HepG2 (cell line): ENCODE data around the gene CGB8. TPM values are rescaled to one million over a fixed set of nuclear protein-coding genes. Genes with fewer than 3 reads are reported as not detected.
"Not testable (repeated sequence)": the region's sequence is repeated elsewhere in the genome, so short reads cannot be mapped to it uniquely, and the experiment has no call there.

Source experiments
- ATAC-seq: fragments of 200-7000 bp; cut with Tn5 transposase; 3 replicates; pipeline ENCODE4 v1.9.1; 2020; ENCODE audit warnings: mild to moderate bottlenecking, moderate library complexity
- BruUV-seq: library from RNA; stranded (reverse); fragments of 400-500 nt; replicated peaks from 2 replicates; lab custom pipeline; 2021; lab: Mats Ljungman, UMichigan
- CTCF ChIA-PET: fragments of 300-600 bp; formaldehyde crosslinking; extraction: SDS; loops from one replicate; lab custom pipeline; 2021; ENCODE audit warnings: low total read pairs, inconsistent platforms, low intra/inter-chr PET ratio; lab: Yijun Ruan, JAX
- POLR2A ChIA-PET: fragments of 350-600 bp; sonication (Branson Sonifier 250); formaldehyde crosslinking; loops from one replicate; lab custom pipeline; 2020; ENCODE audit warnings: antibody characterized with exemption, inconsistent platforms; lab: Yijun Ruan, JAX
- DNase-seq: peaks from one replicate; pipeline ENCODE4 v3.0.0-alpha.2; 2015; ENCODE audit warnings: low spot score
- FAIRE-seq: peaks from 3 replicates; lab custom pipeline; 2011; peaks lifted over from hg19 to GRCh38; lab: Jason Lieb, UNC
- H2AFZ ChIP-seq: one replicate; pipeline ENCODE4 v1.6.1; 2011; ENCODE audit warnings: low read length, inconsistent platforms
- H3K27ac ChIP-seq: fragments of 300-600 bp; 3 replicates; pipeline ENCODE4 v1.8.0; 2011; ENCODE audit warnings: mixed run types, mild to moderate bottlenecking, mixed read lengths, low read length, inconsistent platforms; ENCODE audit not compliant: insufficient read depth; ENCODE audit errors: extremely low read length
- H3K27me3 ChIP-seq, 2 experiments: fragments of 200-600 bp in 1 of 2; 2 replicates in 1 of 2; 3 replicates in 1 of 2; pipeline versions ENCODE4 v1.6.0 to v1.8.0; 2011; ENCODE audit warnings: low read length in 2 of 2, mild to moderate bottlenecking in 2 of 2, moderate library complexity in 2 of 2, inconsistent platforms in 1 of 2; ENCODE audit not compliant: insufficient read depth in 2 of 2, control insufficient read depth in 1 of 2
- H3K36me3 ChIP-seq, 2 experiments: fragments of 200-600 bp in 1 of 2; replicated peaks in 1 of 2; 2 replicates in 1 of 2; 3 replicates in 1 of 2; pipeline versions ENCODE4 v1.5.1 to v1.8.0; 2011; ENCODE audit warnings: low read length in 2 of 2, inconsistent platforms in 1 of 2; ENCODE audit not compliant: insufficient read depth in 2 of 2, control insufficient read depth in 1 of 2
- H3K4me1 ChIP-seq: 2 replicates; pipeline ENCODE4 v1.5.1; 2012; ENCODE audit warnings: low read length, inconsistent platforms; ENCODE audit not compliant: insufficient read depth
- H3K4me2 ChIP-seq: 2 replicates; pipeline ENCODE4 v1.6.0; 2011; ENCODE audit warnings: low read depth, low read length, inconsistent platforms
- H3K4me3 ChIP-seq, 3 experiments: fragments of 200-600 bp in 1 of 3; sonication (generic), shearing (Covaris generic) in 1 of 3; replicated peaks in 1 of 3; 2 replicates each; pipeline ENCODE4 v1.5.1; 2011 to 2016; ENCODE audit warnings: low read length in 3 of 3, inconsistent platforms in 2 of 3, low read depth in 2 of 3, mild to moderate bottlenecking in 2 of 3, control low read depth in 1 of 3, mixed read lengths in 1 of 3; ENCODE audit not compliant: insufficient read depth in 1 of 3
- H3K79me2 ChIP-seq: one replicate; pipeline ENCODE4 v1.6.1; 2011; ENCODE audit warnings: low read length, inconsistent platforms; ENCODE audit not compliant: insufficient read depth
- H3K9ac ChIP-seq: 2 replicates; pipeline ENCODE4 v1.6.0; 2011; ENCODE audit warnings: mild to moderate bottlenecking, low read depth, low read length, inconsistent platforms; ENCODE audit not compliant: insufficient read depth
- H3K9me3 ChIP-seq: 2 replicates; pipeline ENCODE4 v1.5.1; 2012; ENCODE audit warnings: mild to moderate bottlenecking, low read length
- H4K20me1 ChIP-seq: 2 replicates; pipeline ENCODE4 v1.6.0; 2011; ENCODE audit warnings: inconsistent platforms, mild to moderate bottlenecking, low read length, moderate library complexity; ENCODE audit not compliant: insufficient read depth
- ATRX ChIP-seq: sonication (generic); formaldehyde crosslinking; IDR thresholded peaks from 2 replicates; pipeline ENCODE4 v1.4.0; 2020; ENCODE audit warnings: missing genetic modification reagents, borderline replicate concordance
- ETV5 ChIP-seq: IDR thresholded peaks from 2 replicates; pipeline ENCODE4 v1.6.1; 2018; ENCODE audit warnings: missing biosample characterization, missing genetic modification reagents, inconsistent platforms, borderline replicate concordance
- SPEN ChIP-seq: sonication (generic); formaldehyde crosslinking; IDR thresholded peaks from 2 replicates; pipeline ENCODE4 v1.5.1; 2020; ENCODE audit warnings: low read depth, mild to moderate bottlenecking, missing genetic modification reagents
- ZFX ChIP-seq: sonication (generic); formaldehyde crosslinking; IDR thresholded peaks from 2 replicates; pipeline ENCODE4 v1.4.0; 2020; ENCODE audit warnings: mild to moderate bottlenecking, low read depth, missing genetic modification reagents, moderate library complexity
- ZNF460 ChIP-seq: sonication (generic); formaldehyde crosslinking; IDR thresholded peaks from 2 replicates; pipeline ENCODE4 v1.5.1; 2020; ENCODE audit warnings: missing genetic modification reagents, mild to moderate bottlenecking, borderline replicate concordance
- WGBS: methylation state at CpG from one replicate; pipeline ENCODE4 v1.1.6; 2017; ENCODE audit warnings: low lambda C conversion rate; 5-methylcytosine and 5-hydroxymethylcytosine counted together
- in situ Hi-C: cut with HindIII; loops from 2 replicates; pipeline ENCODE4 v1.10.0; 2017; ENCODE audit warnings: low pct_unique_long_range_greater_than_20kb; ENCODE audit not compliant: extremely low pct_ligation_motif_present
- intact Hi-C: fragments of 100-400 bp; cut with micrococcal nuclease; formaldehyde crosslinking; loops from one replicate; pipeline ENCODE4 v1.10.0; 2022; ENCODE audit not compliant: unreplicated experiment
- polyA plus RNA-seq, 8 experiments: library from polyadenylated mRNA; depleted of rRNA in 3 of 8; stranded (reverse) in 7 of 8; unstranded in 1 of 8; fragments of >200 nt; fragmentation: Illumina TruSeq in 4 of 8; extraction: Trizol in 4 of 8; gene quantifications; 2 replicates each; pipeline versions ENCODE4 v1.2.1 to v1.2.3, GENCODE V29; 2011 to 2016; ENCODE audit warnings: low read depth in 4 of 8, missing spikeins in 1 of 8, mixed read lengths in 1 of 8; ENCODE audit not compliant: insufficient read depth in 1 of 8
- total RNA-seq, 5 experiments: library from RNA; depleted of rRNA; stranded (reverse); fragments of >200 nt; fragmentation: Illumina TruSeq; extraction: Trizol; gene quantifications; 2 replicates each; pipeline ENCODE4 v1.2.3, GENCODE V29; 2016; ENCODE audit warnings: low read depth in 1 of 5
- TF ChIP-seq, protein P1 (sequence below): sonication (generic); formaldehyde crosslinking; IDR thresholded peaks from 2 replicates; pipeline ENCODE4 v1.9.0; 2021; ENCODE audit warnings: mild to moderate bottlenecking, missing genetic modification reagents

The CGB8 gene
- total and polyA plus RNA-seq, 2 of the 13 experiments (the other 11 are each of a cell fraction or from before 2014, with no cell fraction given), result not detected

DNA sequence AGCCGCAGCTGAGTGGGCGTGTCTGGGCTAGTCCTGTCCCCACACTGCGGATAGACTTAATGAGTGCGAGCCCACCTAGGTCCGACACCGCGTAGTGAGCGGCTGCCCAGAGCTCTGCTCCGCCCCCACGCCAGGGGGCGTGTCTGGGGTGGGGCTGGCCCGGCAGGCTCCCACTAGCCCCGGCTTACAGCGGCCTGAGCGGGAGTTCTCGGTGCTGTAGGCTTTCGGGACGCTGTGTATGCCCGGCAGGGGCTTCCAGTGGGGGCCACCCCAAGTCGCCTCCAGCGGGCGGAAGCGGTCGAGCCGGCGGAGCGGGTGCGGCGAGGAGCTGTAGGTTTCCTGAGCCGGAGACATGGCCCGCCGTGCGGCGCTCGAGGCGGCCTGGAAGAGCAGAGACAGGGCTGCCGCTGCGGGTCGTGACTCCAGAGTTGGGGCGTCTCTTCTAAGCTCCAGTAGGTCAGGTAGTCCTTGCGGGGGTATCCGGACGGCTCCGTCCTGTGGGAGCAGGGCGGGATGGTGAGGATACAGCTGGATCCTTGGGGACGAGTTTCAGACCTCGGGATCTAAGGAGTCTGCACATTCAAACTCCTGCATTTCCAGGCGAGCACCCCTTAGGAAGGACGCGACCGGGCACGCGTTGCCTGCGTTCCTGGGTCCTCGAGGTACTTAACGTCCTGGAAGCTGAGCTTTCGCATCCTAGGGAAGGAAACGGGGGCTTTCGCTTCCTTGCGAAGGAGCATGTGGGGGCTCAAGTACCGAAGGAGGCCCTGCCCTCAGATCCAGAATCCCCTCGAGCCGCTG lies 7.4 kb upstream of the CGB8 start (continued):
- TF ChIP-seq, protein P1, sequence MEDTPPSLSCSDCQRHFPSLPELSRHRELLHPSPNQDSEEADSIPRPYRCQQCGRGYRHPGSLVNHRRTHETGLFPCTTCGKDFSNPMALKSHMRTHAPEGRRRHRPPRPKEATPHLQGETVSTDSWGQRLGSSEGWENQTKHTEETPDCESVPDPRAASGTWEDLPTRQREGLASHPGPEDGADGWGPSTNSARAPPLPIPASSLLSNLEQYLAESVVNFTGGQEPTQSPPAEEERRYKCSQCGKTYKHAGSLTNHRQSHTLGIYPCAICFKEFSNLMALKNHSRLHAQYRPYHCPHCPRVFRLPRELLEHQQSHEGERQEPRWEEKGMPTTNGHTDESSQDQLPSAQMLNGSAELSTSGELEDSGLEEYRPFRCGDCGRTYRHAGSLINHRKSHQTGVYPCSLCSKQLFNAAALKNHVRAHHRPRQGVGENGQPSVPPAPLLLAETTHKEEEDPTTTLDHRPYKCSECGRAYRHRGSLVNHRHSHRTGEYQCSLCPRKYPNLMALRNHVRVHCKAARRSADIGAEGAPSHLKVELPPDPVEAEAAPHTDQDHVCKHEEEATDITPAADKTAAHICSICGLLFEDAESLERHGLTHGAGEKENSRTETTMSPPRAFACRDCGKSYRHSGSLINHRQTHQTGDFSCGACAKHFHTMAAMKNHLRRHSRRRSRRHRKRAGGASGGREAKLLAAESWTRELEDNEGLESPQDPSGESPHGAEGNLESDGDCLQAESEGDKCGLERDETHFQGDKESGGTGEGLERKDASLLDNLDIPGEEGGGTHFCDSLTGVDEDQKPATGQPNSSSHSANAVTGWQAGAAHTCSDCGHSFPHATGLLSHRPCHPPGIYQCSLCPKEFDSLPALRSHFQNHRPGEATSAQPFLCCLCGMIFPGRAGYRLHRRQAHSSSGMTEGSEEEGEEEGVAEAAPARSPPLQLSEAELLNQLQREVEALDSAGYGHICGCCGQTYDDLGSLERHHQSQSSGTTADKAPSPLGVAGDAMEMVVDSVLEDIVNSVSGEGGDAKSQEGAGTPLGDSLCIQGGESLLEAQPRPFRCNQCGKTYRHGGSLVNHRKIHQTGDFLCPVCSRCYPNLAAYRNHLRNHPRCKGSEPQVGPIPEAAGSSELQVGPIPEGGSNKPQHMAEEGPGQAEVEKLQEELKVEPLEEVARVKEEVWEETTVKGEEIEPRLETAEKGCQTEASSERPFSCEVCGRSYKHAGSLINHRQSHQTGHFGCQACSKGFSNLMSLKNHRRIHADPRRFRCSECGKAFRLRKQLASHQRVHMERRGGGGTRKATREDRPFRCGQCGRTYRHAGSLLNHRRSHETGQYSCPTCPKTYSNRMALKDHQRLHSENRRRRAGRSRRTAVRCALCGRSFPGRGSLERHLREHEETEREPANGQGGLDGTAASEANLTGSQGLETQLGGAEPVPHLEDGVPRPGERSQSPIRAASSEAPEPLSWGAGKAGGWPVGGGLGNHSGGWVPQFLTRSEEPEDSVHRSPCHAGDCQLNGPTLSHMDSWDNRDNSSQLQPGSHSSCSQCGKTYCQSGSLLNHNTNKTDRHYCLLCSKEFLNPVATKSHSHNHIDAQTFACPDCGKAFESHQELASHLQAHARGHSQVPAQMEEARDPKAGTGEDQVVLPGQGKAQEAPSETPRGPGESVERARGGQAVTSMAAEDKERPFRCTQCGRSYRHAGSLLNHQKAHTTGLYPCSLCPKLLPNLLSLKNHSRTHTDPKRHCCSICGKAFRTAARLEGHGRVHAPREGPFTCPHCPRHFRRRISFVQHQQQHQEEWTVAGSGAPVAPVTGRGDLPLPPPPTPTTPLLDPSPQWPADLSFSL (CRISPR knock-in tag), result no peak
- TF ChIP-seq ETV5 (CRISPR knock-in tag), result no peak
- TF ChIP-seq SPEN (CRISPR knock-in tag), result peak; percentile 32; the same call in 1 of the 2 replicates
- TF ChIP-seq ZNF460 (CRISPR knock-in tag), result 0 out of 2 replicates have a peak, but pooled peaks have one; percentile 11
- TF ChIP-seq ZFX (CRISPR knock-in tag), result 0 out of 2 replicates have a peak, but pooled peaks have one; percentile 24
- TF ChIP-seq ATRX (CRISPR knock-in tag), result no peak
- TF ChIP-seq, all 625 proteins: peak for 37

- intact Hi-C loops, CTCF ChIA-PET, ATAC-seq, H3K9ac ChIP-seq, H3K27ac ChIP-seq, H3K4me3 ChIP-seq, H3K36me3 ChIP-seq, H4K20me1 ChIP-seq, POLR2A ChIA-PET, in situ Hi-C loops, H3K4me2 ChIP-seq, H3K79me2 ChIP-seq, FAIRE-seq, BruUV-seq, H3K9me3 ChIP-seq, H2AFZ ChIP-seq, H3K4me1 ChIP-seq, DNase-seq: not testable (repeated sequence)
- H3K27me3 ChIP-seq, result peaks cover 6 to 14% of the 10 kb centered on the region in 2 experiments; a peak in 4 of 5 replicates
- WGBS, result 16% methylated on average over 12 of the region's 24 CpGs
Observed at GRCh38 chr19:49050376-49051033, 1.6 kb upstream of the CGB8 start.

- intact Hi-C loops, H3K27ac ChIP-seq, FAIRE-seq, BruUV-seq, H3K4me3 ChIP-seq, H3K4me2 ChIP-seq, in situ Hi-C loops, POLR2A ChIA-PET, DNase-seq, H2AFZ ChIP-seq, CTCF ChIA-PET, H3K9ac ChIP-seq, H4K20me1 ChIP-seq, H3K9me3 ChIP-seq, H3K79me2 ChIP-seq, H3K4me1 ChIP-seq, ATAC-seq, H3K36me3 ChIP-seq: not testable (repeated sequence)
- H3K27me3 ChIP-seq, result peaks cover 3 to 11% of the 10 kb centered on the region in 2 experiments; a peak in 3 of 5 replicates
- WGBS, result 28% methylated on average over 2 of the region's 4 CpGs
Observed at GRCh38 chr19:49049834-49050233, 923 bp upstream of the CGB8 start.
